H9 (cell line): ENCODE data around the gene IWS1. TPM values are rescaled to one million over a fixed set of nuclear protein-coding genes. Genes with fewer than 3 reads are reported as not detected.

Experiments
- DNase-seq: peaks from one replicate; pipeline ENCODE4 v3.0.0-alpha.2; 2017
- H2AFZ ChIP-seq: one replicate; pipeline ENCODE4 v1.6.1; 2013; ENCODE audit warnings: mild to moderate bottlenecking, low read length, control low read depth, moderate library complexity
- H2AK5ac ChIP-seq: 2 replicates; pipeline ENCODE4 v1.6.1; 2013; ENCODE audit warnings: low read length, control low read depth, mixed read lengths; ENCODE audit not compliant: insufficient read length
- H2BK120ac ChIP-seq: one replicate; pipeline ENCODE4 v1.6.1; 2013; ENCODE audit warnings: low read depth, mild to moderate bottlenecking, low read length, control low read depth, inconsistent platforms; ENCODE audit not compliant: poor library complexity, severe bottlenecking
- H2BK12ac ChIP-seq: 2 replicates; pipeline ENCODE4 v1.6.1; 2013; ENCODE audit warnings: low read length, control low read depth, mixed read lengths, low read depth; ENCODE audit not compliant: insufficient read length
- H2BK15ac ChIP-seq: 2 replicates; pipeline ENCODE4 v1.6.1; 2013; ENCODE audit warnings: low read depth, low read length, control low read depth
- H2BK20ac ChIP-seq: one replicate; pipeline ENCODE4 v1.6.1; 2013; ENCODE audit warnings: low read depth, mild to moderate bottlenecking, low read length, control low read depth, inconsistent platforms; ENCODE audit not compliant: poor library complexity, severe bottlenecking
- H2BK5ac ChIP-seq: 2 replicates; pipeline ENCODE4 v1.6.1; 2013; ENCODE audit warnings: low read length, control low read depth, mixed read lengths; ENCODE audit not compliant: insufficient read length
- H3K14ac ChIP-seq: 2 replicates; pipeline ENCODE4 v1.6.1; 2013; ENCODE audit warnings: low read length, control low read depth; ENCODE audit not compliant: insufficient read depth
- H3K18ac ChIP-seq: 2 replicates; pipeline ENCODE4 v1.6.1; 2013; ENCODE audit warnings: low read depth, mild to moderate bottlenecking, mixed read lengths, low read length, control low read depth; ENCODE audit not compliant: insufficient read length
- H3K23ac ChIP-seq: 2 replicates; pipeline ENCODE4 v1.6.1; 2013; ENCODE audit warnings: low read length, control low read depth, mixed read lengths, low read depth; ENCODE audit not compliant: insufficient read length
- H3K23me2 ChIP-seq: 2 replicates; pipeline ENCODE4 v1.6.1; 2013; ENCODE audit warnings: low read depth, mild to moderate bottlenecking, mixed read lengths, low read length, control low read depth; ENCODE audit not compliant: insufficient read length, poor library complexity, severe bottlenecking
- H3K27ac ChIP-seq: 2 replicates; pipeline ENCODE4 v1.5.1; 2013; ENCODE audit warnings: low read length, control low read depth, mixed read lengths, low read depth; ENCODE audit not compliant: insufficient read length
- H3K27me3 ChIP-seq: 2 replicates; pipeline ENCODE4 v1.6.1; 2013; ENCODE audit warnings: low read length, control low read depth, inconsistent platforms; ENCODE audit not compliant: insufficient read depth
- H3K4ac ChIP-seq: 2 replicates; pipeline ENCODE4 v1.6.1; 2013; ENCODE audit warnings: low read depth, mild to moderate bottlenecking, control low read depth, inconsistent platforms, low read length, moderate library complexity
- H3K4me1 ChIP-seq: 2 replicates; pipeline ENCODE4 v1.6.1; 2013; ENCODE audit warnings: low read length, control low read depth, inconsistent platforms; ENCODE audit not compliant: insufficient read depth
- H3K4me2 ChIP-seq: 2 replicates; pipeline ENCODE4 v1.6.1; 2013; ENCODE audit warnings: low read length, control low read depth, mixed read lengths; ENCODE audit not compliant: insufficient read length, insufficient read depth
- H3K56ac ChIP-seq: 2 replicates; pipeline ENCODE4 v1.6.1; 2013; ENCODE audit warnings: low read depth, mild to moderate bottlenecking, mixed read lengths, low read length, control low read depth; ENCODE audit not compliant: insufficient read length
- H3K79me1 ChIP-seq: 2 replicates; pipeline ENCODE4 v1.6.1; 2013; ENCODE audit warnings: low read depth, mild to moderate bottlenecking, moderate library complexity, low read length, control low read depth, inconsistent platforms; ENCODE audit not compliant: insufficient read depth, poor library complexity, severe bottlenecking
- H3K79me2 ChIP-seq: 2 replicates; pipeline ENCODE4 v1.6.1; 2013; ENCODE audit warnings: low read length, control low read depth, inconsistent platforms; ENCODE audit not compliant: insufficient read depth
- H3K9ac ChIP-seq: 2 replicates; pipeline ENCODE4 v1.6.1; 2013; ENCODE audit warnings: low read length, control low read depth, mixed read lengths; ENCODE audit not compliant: insufficient read length; ENCODE audit errors: extremely low read depth
- H3K9me3 ChIP-seq: one replicate; pipeline ENCODE4 v1.6.1; 2013; ENCODE audit warnings: low read depth, low read length, inconsistent platforms; ENCODE audit not compliant: control insufficient read depth
- H3T11ph ChIP-seq: one replicate; pipeline ENCODE4 v1.6.1; 2013; ENCODE audit warnings: mild to moderate bottlenecking, low read length, control low read depth, inconsistent platforms
- H4K20me1 ChIP-seq: one replicate; pipeline ENCODE4 v1.6.1; 2013; ENCODE audit not compliant: control insufficient read depth, insufficient read length, insufficient read depth
- H4K5ac ChIP-seq: 2 replicates; pipeline ENCODE4 v1.6.1; 2013; ENCODE audit warnings: low read depth, mild to moderate bottlenecking, mixed read lengths, low read length, control low read depth; ENCODE audit not compliant: insufficient read length
- H4K8ac ChIP-seq: replicated peaks from 2 replicates; pipeline ENCODE4 v1.6.1; 2013; ENCODE audit warnings: low read length, control low read depth, mixed read lengths, low read depth; ENCODE audit not compliant: insufficient read length
- H4K91ac ChIP-seq: 2 replicates; pipeline ENCODE4 v1.6.1; 2013; ENCODE audit warnings: low read depth, mild to moderate bottlenecking, moderate library complexity, mixed read lengths, low read length, control low read depth; ENCODE audit not compliant: insufficient read length
- H3K27ac Mint-ChIP-seq, 3 experiments: 2 replicates in 2 of 3; 3 replicates in 1 of 3; pipeline ENCODE4 v1.8.0; 2020 to 2021; ENCODE audit warnings: mixed read lengths in 3 of 3, mild to moderate bottlenecking in 1 of 3, moderate library complexity in 1 of 3
- H3K27me3 Mint-ChIP-seq: 2 replicates; pipeline ENCODE4 v1.8.0; 2021; ENCODE audit warnings: low read depth, mild to moderate bottlenecking, moderate library complexity, mixed read lengths
- H3K36me3 Mint-ChIP-seq, 3 experiments: 2 replicates in 2 of 3; 3 replicates in 1 of 3; pipeline ENCODE4 v1.8.0; 2020 to 2021; ENCODE audit warnings: low read depth in 3 of 3, mixed read lengths in 3 of 3; ENCODE audit not compliant: insufficient read depth in 1 of 3
- H3K4me1 Mint-ChIP-seq, 2 experiments: 2 replicates each; pipeline ENCODE4 v1.8.0; 2020; ENCODE audit warnings: mixed read lengths in 2 of 2
- H3K4me3 Mint-ChIP-seq, 2 experiments: 2 replicates in 1 of 2; 3 replicates in 1 of 2; pipeline ENCODE4 v1.8.0; 2020 to 2021; ENCODE audit warnings: mild to moderate bottlenecking in 2 of 2, mixed read lengths in 2 of 2, moderate library complexity in 1 of 2
- H3K9me3 Mint-ChIP-seq, 2 experiments: 2 replicates in 1 of 2; 3 replicates in 1 of 2; pipeline ENCODE4 v1.8.0; 2020; ENCODE audit warnings: mild to moderate bottlenecking in 2 of 2, mixed read lengths in 2 of 2, moderate library complexity in 1 of 2
- WGBS: extraction: QIAGEN DNeasy Blood & Tissue Kit; methylation state at CpG from one replicate; pipeline ENCODE4 v1.1.7; 2013; ENCODE audit warnings: missing lambda C conversion rate, low lambda C conversion rate, mixed read lengths; ENCODE audit not compliant: insufficient read length; ENCODE audit errors: extremely low coverage; 5-methylcytosine and 5-hydroxymethylcytosine counted together
- total RNA-seq: library from RNA; stranded (reverse); gene quantifications from 2 replicates; pipeline ENCODE4 v1.2.1, GENCODE V29; 2021
- TF ChIP-seq, protein P1 (sequence below): fragments of 200-600 bp; sonication (generic); conservative IDR thresholded peaks from 3 replicates; pipeline ENCODE4 v1.8.0; 2021; ENCODE audit warnings: antibody characterized with exemption, mild to moderate bottlenecking

IWS1 gene
- total RNA-seq, 1 experiment from 2014 or later: 66.2 TPM

DNA sequence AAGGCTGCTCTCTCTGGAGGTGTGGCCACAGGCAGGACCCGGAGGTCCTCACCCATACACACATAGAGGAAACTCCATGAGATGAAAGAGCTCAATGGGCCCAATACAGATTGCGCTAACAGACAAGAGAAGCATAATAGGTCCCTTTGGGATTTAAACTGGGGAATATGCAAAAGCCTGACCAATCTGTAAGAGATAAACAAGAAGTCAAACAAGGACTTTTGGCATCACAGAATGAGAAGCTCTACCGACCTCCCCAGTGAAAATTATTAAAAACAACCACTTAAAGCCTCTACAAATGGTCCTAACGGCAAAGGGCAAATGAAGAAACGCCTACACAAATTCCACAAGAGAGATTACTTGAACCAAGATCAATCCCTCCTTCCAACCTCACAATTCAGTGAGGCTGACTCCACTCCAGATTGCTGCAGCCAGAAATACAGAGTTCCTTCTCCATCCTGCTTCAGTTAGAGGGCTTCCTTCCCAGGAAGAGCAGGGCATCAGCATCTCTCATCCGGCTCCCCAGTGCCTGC is 10.8 kb downstream of the IWS1 start:
- H3K4ac ChIP-seq: no peak overlapping the region
- H2BK120ac ChIP-seq: no peak overlapping the region
- TF ChIP-seq, protein P1, sequence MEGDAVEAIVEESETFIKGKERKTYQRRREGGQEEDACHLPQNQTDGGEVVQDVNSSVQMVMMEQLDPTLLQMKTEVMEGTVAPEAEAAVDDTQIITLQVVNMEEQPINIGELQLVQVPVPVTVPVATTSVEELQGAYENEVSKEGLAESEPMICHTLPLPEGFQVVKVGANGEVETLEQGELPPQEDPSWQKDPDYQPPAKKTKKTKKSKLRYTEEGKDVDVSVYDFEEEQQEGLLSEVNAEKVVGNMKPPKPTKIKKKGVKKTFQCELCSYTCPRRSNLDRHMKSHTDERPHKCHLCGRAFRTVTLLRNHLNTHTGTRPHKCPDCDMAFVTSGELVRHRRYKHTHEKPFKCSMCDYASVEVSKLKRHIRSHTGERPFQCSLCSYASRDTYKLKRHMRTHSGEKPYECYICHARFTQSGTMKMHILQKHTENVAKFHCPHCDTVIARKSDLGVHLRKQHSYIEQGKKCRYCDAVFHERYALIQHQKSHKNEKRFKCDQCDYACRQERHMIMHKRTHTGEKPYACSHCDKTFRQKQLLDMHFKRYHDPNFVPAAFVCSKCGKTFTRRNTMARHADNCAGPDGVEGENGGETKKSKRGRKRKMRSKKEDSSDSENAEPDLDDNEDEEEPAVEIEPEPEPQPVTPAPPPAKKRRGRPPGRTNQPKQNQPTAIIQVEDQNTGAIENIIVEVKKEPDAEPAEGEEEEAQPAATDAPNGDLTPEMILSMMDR: no peak
- H3K79me1 ChIP-seq: peaks cover 29% of the 10 kb centered on the region
- no peak overlapping the region for H3K56ac ChIP-seq
- Mint-ChIP-seq H3K36me3 (peaks cover 7 to 50% (median 33%) of the 10 kb centered on the region in 3 experiments; a peak in 6 of 7 replicates), H3K27ac (peak overlapping the region in 2 of 3 experiments; percentile 44 to 83; a peak in 4 of 7 replicates), H3K9me3 (no peaks in the 10 kb centered on the region), H3K4me1 (peaks cover 32 to 36% of the 10 kb centered on the region in 2 experiments), H3K4me3 (no peak overlapping the region), H3K27me3 (no peaks in the 10 kb centered on the region)
- no peak overlapping the region for H3T11ph ChIP-seq
- no peak overlapping the region for H2BK15ac ChIP-seq
- H4K5ac ChIP-seq: no peak overlapping the region
- DNase-seq: no peak
- no peak overlapping the region for H3K18ac ChIP-seq
- no peaks in the 10 kb centered on the region for H3K9me3 ChIP-seq
- no peak overlapping the region for H2BK5ac ChIP-seq
- H3K4me1 ChIP-seq: no peaks in the 10 kb centered on the region
- H3K27me3 ChIP-seq: no peaks in the 10 kb centered on the region
- H3K9ac ChIP-seq: no peak overlapping the region
- no peaks in the 10 kb centered on the region for H4K20me1 ChIP-seq
- H2BK20ac ChIP-seq: no peak overlapping the region
- no peak overlapping the region for H3K27ac ChIP-seq
- H3K14ac ChIP-seq: no peak overlapping the region
- H3K4me2 ChIP-seq: no peak overlapping the region
- no peak overlapping the region for H3K23ac ChIP-seq
- no peak overlapping the region for H2AFZ ChIP-seq
- H4K91ac ChIP-seq: no peak overlapping the region
- H3K79me2 ChIP-seq: peaks cover 40% of the 10 kb centered on the region
- no peak overlapping the region for H2AK5ac ChIP-seq
- H4K8ac ChIP-seq: no peak overlapping the region
- no peaks in the 10 kb centered on the region for H3K23me2 ChIP-seq
- no peak overlapping the region for H2BK12ac ChIP-seq
- WGBS: no CpG with 5 or more reads among the region's 6 CpGs
